Measurements from ENCODE around the gene INS.
"Not testable (repeated sequence)": the region's sequence is repeated elsewhere in the genome, so short reads cannot be mapped to it uniquely, and the experiment has no call there.

The INS gene

DNA sequence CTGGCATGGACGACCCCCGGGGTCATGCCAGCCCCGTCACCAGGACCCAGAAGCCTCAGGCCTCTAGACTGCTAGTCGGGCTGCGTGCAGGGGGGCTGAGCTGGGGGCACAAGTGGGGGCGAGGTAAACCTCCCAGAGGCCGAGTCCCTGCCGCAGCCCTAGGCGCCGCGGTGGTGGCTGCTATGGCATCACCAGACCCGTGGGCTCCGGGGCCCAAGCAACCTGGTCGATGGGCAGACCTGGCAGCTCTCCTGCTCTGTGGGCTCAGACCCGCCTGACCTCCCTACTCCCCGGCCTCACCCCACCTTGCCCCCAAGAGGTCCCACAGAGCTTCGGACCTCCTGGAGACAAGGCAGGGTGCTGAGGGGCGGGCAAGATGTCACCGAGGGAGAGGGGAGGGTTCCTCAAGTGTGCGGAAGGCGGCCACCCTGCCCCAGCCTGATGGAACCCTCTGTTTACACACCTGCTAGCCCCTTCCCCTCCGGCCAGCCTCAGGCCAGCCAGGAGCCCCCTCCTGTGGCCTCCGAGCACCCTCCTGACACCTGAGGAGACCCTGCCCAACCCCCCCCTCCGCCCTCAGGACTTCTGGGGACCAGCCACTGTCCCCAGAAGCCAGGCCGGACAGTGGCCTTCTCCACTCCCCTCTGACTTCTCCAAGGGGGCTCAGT lies 31.2 kb downstream of the INS start:
- no peak for DNase-seq (ENCODE audit: low read depth)
- no peak overlapping the region for H3K4me3 ChIP-seq (replicated peaks; ENCODE audit: low read depth, low read length)
- no peak for TF ChIP-seq CTCF (IDR thresholded peaks at IDR 0.05; ENCODE audit: low read length, missing control alignments)

GRCh38 chr11:2129308-2129698 lies 31.7 kb downstream of the INS start:
- no peak overlapping the region for H3K4me3 ChIP-seq (replicated peaks; ENCODE audit: low read depth, low read length)
- no peak for DNase-seq (ENCODE audit: low read depth)
- no peak for TF ChIP-seq CTCF (IDR thresholded peaks at IDR 0.05; ENCODE audit: low read length, missing control alignments)

GRCh38 chr11:2128511-2129307 lies 32.3 kb downstream of the INS start:
- no peak overlapping the region for H3K4me3 ChIP-seq (replicated peaks; ENCODE audit: low read depth, low read length)
- no peak for TF ChIP-seq CTCF (IDR thresholded peaks at IDR 0.05; ENCODE audit: low read length, missing control alignments)
- DNase-seq (ENCODE audit: low read depth): no peak

DNA sequence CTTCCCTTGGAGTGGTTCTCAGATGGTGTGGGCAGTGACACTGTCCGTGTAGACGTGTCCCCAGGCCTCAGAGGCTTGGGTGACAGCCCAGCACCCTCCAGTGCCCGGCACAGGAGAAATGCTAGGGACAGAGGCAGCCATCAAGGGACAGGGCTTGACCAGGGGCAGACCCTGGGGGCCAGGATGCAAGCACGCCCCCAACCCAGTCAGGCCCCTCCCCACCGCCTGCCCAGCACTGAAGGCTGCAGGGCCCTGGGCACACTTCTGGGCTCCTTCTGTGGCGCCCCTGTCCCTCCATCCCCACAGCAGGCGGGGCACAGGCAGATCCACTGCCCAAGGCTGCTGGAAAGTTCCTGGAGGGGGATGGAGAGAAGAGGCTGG lies 32.9 kb downstream of the INS start:
- H3K4me3 ChIP-seq (replicated peaks; ENCODE audit: low read depth, low read length): no peak overlapping the region
- TF ChIP-seq CTCF (IDR thresholded peaks at IDR 0.05; ENCODE audit: low read length, missing control alignments): no peak
- no peak for DNase-seq (ENCODE audit: low read depth)

GRCh38 chr11:2127482-2128129 lies 33.4 kb downstream of the INS start:
- TF ChIP-seq CTCF (IDR thresholded peaks at IDR 0.05; ENCODE audit: low read length, missing control alignments): no peak
- DNase-seq (ENCODE audit: low read depth): no peak
- H3K4me3 ChIP-seq (replicated peaks; ENCODE audit: low read depth, low read length): no peak overlapping the region

- H3K4me3 ChIP-seq (replicated peaks; ENCODE audit: low read depth, low read length): no peak overlapping the region
- no peak for DNase-seq (ENCODE audit: low read depth)
- TF ChIP-seq CTCF (IDR thresholded peaks at IDR 0.05; ENCODE audit: low read length, missing control alignments): no peak
These were observed 34.4 kb downstream of the INS start for GRCh38 chr11:2126520-2127085.

GRCh38 chr11:2124736-2125484 lies 36.1 kb downstream of the INS start:
- not testable (repeated sequence) for DNase-seq (ENCODE audit: low read depth); H3K4me3 ChIP-seq (replicated peaks; ENCODE audit: low read depth, low read length)

Data from fibroblast of pulmonary artery (primary cell).